Calu3 (cell line): ENCODE measurements around the gene RALGPS1. TPM values are rescaled to one million over a fixed set of nuclear protein-coding genes. Genes with fewer than 3 reads are reported as not detected.

Source experiments
- BruUV-seq: library from RNA; stranded (reverse); fragments of 400-500 nt; replicated peaks from 2 replicates; lab custom pipeline; 2021; lab: Mats Ljungman, UMichigan
- CTCF ChIA-PET: fragments of 300-600 bp; sonication (Branson Sonifier 250); formaldehyde crosslinking; loops from one replicate; lab custom pipeline; 2022; ENCODE audit warnings: antibody characterized with exemption; lab: Charles Lee
- DNase-seq: peaks from one replicate; pipeline ENCODE4 v3.0.0; 2022
- H3K27ac Mint-ChIP-seq: one replicate; pipeline ENCODE4 v1.8.0; 2022; ENCODE audit warnings: mixed read lengths; ENCODE audit not compliant: unreplicated experiment
- H3K27me3 Mint-ChIP-seq: one replicate; pipeline ENCODE4 v1.8.0; 2022; ENCODE audit warnings: mixed read lengths; ENCODE audit not compliant: unreplicated experiment
- H3K36me3 Mint-ChIP-seq: one replicate; pipeline ENCODE4 v1.8.0; 2022; ENCODE audit warnings: mild to moderate bottlenecking, moderate library complexity, mixed read lengths; ENCODE audit not compliant: insufficient read depth, unreplicated experiment
- H3K4me1 Mint-ChIP-seq: one replicate; pipeline ENCODE4 v1.8.0; 2022; ENCODE audit warnings: mild to moderate bottlenecking, low read depth, mixed read lengths; ENCODE audit not compliant: unreplicated experiment
- H3K4me3 Mint-ChIP-seq: one replicate; pipeline ENCODE4 v1.8.0; 2022; ENCODE audit warnings: mild to moderate bottlenecking, low read depth, moderate library complexity, mixed read lengths; ENCODE audit not compliant: unreplicated experiment
- H3K9me3 Mint-ChIP-seq: one replicate; pipeline ENCODE4 v1.8.0; 2022; ENCODE audit warnings: low read depth, mixed read lengths; ENCODE audit not compliant: unreplicated experiment
- intact Hi-C: fragments of 100-400 bp; cut with micrococcal nuclease; formaldehyde crosslinking; loops from one replicate; pipeline ENCODE4 v1.10.0; 2022; ENCODE audit not compliant: unreplicated experiment
- total RNA-seq: library from RNA; stranded (reverse); gene quantifications from 2 replicates; pipeline ENCODE4 v1.2.3, GENCODE V29; 2022
- TF ChIP-seq, protein P1 (sequence below): fragments of 200-600 bp; IDR thresholded peaks from one replicate; pipeline ENCODE4 v1.8.0; 2022; ENCODE audit warnings: antibody characterized with exemption; ENCODE audit not compliant: unreplicated experiment

RALGPS1 gene
- total RNA-seq, 1 experiment from 2014 or later: 8.3 TPM

DNA sequence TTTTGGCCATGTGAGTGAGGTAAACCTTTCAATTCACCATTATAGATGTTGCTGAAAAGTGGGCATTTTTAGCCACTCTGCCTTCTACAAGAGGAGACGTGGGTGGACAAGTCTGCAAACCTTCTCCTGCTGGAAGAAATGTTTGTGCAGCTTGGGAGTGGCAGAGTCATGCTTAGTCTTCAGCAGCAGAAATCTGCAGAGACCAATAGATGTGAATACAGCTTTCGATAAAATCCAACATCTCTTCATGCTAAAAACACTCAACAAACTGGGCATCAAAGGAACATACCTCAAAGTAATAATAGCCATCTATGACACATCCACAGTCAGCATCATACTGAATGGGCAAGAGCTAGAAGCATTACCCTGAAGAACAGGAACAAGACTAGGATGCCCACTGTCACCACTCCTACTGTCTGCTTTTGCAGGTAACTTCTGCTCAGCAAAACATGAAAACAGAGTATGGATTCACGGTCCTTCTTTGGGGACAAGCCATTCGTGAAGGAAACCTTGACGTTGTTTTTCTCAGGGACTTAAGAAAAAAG lies 91.3 kb downstream of the RALGPS1 start:
- BruUV-seq: no TSS peak
- Mint-ChIP-seq H3K27ac (no peak overlapping the region), H3K27me3 (no peaks in the 10 kb centered on the region), H3K36me3 (no peaks in the 10 kb centered on the region), H3K4me1 (no peaks in the 10 kb centered on the region), H3K9me3 (no peaks in the 10 kb centered on the region), H3K4me3 (no peak overlapping the region)
- CTCF ChIA-PET: no interaction called here
- TF ChIP-seq, protein P1, sequence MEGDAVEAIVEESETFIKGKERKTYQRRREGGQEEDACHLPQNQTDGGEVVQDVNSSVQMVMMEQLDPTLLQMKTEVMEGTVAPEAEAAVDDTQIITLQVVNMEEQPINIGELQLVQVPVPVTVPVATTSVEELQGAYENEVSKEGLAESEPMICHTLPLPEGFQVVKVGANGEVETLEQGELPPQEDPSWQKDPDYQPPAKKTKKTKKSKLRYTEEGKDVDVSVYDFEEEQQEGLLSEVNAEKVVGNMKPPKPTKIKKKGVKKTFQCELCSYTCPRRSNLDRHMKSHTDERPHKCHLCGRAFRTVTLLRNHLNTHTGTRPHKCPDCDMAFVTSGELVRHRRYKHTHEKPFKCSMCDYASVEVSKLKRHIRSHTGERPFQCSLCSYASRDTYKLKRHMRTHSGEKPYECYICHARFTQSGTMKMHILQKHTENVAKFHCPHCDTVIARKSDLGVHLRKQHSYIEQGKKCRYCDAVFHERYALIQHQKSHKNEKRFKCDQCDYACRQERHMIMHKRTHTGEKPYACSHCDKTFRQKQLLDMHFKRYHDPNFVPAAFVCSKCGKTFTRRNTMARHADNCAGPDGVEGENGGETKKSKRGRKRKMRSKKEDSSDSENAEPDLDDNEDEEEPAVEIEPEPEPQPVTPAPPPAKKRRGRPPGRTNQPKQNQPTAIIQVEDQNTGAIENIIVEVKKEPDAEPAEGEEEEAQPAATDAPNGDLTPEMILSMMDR: no peak
- no peak for DNase-seq
- intact Hi-C loops: no loop called here

DNA sequence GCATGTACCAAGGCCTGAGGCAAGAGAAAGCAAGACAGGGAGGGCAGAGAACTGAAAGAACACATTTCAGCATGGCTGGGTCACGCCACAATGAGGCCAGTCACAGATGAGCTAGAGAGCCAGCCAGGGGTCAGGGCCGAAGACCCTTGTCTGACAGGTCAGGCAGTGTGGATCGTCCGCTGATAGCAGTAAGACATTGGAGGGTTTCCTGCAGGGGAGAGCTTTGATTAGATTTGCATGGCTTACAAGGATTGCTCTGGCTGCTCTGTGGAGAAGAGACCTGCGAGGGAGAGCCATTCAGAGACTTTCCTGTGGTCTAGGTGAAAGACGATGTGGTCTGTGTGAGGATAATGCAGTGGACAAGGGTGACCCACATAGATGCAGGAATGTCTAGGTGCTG lies 93.1 kb downstream of the RALGPS1 start:
- no TSS peak for BruUV-seq
- no peaks in the 10 kb centered on the region for H3K27me3 Mint-ChIP-seq
- no peak for DNase-seq
- TF ChIP-seq, protein P1: no peak
- CTCF ChIA-PET: no interaction called here
- no peaks in the 10 kb centered on the region for H3K4me1 Mint-ChIP-seq
- intact Hi-C loops: no loop called here
- H3K27ac Mint-ChIP-seq: no peak overlapping the region
- no peaks in the 10 kb centered on the region for H3K9me3 Mint-ChIP-seq
- H3K4me3 Mint-ChIP-seq: no peak overlapping the region
- H3K36me3 Mint-ChIP-seq: no peaks in the 10 kb centered on the region

DNA sequence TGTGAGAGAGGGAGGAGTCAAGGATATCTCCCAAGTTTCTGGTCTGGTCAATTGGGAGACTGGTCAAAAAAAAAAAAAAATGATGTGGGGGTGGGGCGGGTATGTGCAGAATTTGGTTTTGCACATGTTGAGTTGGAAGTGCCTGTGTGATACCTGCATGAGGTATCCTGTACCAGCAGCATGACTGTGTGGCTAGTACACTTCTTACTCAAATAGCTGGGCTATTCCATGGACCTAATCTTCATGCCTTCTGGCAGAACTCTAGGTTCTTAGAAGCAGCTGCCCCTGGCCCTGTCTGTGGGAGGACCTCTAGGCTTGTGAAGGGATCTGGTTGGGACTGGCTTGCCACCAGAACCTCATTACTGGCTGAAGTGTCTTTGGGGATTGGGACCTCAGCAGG lies 93.5 kb downstream of the RALGPS1 start:
- Mint-ChIP-seq H3K4me1 (no peaks in the 10 kb centered on the region), H3K9me3 (no peaks in the 10 kb centered on the region), H3K36me3 (no peaks in the 10 kb centered on the region), H3K27me3 (peaks cover 4% of the 10 kb centered on the region), H3K4me3 (no peak overlapping the region), H3K27ac (no peak overlapping the region)
- intact Hi-C loops: no loop called here
- CTCF ChIA-PET: no interaction called here
- BruUV-seq: no TSS peak
- TF ChIP-seq, protein P1: no peak
- no peak for DNase-seq

DNA sequence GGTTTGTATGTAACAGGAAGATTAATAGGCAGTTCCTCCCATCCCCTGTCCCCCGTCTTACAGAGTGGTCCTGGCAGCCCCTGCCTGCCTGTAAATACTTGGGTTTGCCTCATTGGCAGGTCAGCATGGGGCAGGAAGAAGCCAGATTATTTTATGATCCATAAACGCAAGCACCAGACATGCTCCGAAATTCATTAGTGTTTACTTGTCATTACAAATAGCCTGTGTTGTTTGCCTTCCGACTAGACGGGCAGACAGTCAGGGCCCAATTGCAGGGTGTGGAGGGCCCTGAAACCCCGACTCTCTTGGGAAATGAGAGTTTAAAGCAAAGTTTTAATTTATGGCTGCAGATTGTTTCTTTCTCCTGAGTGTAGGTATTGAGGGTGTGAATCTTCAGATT lies 97.2 kb downstream of the RALGPS1 start:
- BruUV-seq: no TSS peak
- Mint-ChIP-seq H3K4me1 (no peaks in the 10 kb centered on the region), H3K36me3 (no peaks in the 10 kb centered on the region), H3K4me3 (no peak overlapping the region), H3K27me3 (peaks cover 8% of the 10 kb centered on the region), H3K27ac (no peak overlapping the region), H3K9me3 (no peaks in the 10 kb centered on the region)
- TF ChIP-seq, protein P1: no peak
- intact Hi-C loops: no loop called here
- no peak for DNase-seq
- CTCF ChIA-PET: no interaction called here
